Measurements from ENCODE around the gene FAM171A1.

FAM171A1 gene

DNA sequence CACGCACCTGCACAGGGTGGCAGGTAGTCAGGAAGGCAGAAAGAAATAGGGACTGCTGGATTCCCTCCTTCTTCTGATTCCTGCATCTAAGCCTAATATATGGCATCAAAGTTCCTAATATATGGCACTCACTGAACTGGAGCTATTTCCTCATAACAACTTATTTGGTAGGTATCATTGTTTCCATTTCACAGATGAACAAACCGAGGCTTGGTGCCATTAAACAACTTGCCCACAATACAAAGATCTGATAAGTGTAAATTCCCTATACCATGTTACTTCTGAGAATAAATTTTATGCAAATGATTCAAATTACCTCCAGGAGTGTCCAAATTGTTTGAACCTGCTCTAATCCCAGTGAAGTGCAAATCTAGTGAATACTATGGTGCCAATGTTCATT, 2.1 kb upstream of the FAM171A1 start:
- no peak for DNase-seq

DNA sequence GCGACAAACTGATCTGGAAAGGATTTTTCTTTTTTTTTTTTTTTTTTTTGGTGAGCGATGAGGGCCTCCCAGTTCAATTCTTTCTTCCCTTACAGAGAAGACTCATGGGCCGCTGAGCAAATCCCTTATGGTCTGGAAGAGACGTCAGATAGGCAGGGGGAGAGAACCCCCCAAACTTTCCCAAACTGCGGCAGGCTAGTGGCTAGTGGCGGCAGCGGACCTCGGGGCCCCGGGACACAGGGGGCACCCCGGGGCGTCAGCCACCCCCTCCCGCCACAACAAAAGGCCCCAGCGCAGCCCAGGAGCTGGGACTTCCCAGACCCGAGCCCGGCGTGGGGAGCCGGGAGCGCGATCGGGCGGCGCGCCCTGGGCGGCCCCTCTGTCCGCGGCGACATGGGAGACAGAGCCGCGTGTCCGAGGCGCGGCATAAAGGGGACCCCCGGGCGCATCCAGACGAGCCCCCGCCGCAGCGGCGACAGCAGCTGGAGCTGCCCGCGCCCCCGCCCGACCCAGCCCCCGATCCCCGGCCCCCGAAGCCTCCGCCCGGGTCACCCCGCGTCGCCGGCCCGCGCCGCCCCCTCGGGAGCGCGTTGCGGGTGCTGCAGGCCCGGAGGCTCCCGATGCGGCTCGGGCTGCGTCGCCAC, 755 bp downstream of the FAM171A1 start:
- no peak for DNase-seq

DNA sequence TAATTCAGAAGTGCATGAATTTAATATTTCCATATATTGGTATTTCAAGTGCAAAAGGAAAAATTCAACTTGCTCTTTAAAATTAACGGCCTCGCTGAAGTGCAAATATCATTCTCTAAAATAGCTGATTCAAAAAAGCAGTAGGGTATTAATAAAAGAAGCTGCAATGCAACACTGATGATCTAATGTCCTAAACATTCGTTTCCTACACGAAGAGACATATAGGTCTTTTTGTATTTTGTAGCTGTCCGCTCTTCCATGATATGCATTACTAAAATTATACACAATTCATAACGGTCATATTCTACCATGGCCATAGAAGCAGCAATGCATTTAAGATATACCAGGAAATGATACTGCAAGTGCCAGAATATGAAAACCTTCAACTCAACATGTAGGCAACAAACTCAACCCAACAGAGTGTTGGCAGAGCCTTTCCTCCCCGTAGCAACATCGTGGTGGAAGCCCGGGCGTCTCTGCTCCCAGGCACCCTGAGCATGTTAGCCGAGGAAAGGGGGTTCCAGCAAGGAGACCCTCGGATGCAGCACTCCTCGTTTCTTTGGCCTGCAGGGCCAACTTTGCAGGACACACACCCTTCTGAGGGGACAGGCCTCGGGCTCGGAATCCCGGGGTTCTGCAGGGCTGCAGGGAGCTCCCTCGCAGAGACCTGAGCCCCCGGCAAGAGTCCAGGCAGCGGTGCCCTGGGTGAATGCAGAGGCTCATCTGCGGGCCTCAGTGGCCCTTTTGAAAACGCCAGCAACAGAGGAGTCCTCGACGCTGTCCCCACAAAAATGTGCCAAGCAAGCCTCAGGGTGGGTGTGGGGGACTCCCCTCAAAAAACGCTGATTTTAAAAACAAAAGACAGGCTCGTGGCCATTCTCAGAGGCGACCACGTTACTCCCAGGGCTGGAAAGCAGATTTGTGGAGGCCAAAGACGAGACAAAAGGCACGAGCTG, 1.6 kb downstream of the FAM171A1 start:
- DNase-seq = peak; percentile 31

DNA sequence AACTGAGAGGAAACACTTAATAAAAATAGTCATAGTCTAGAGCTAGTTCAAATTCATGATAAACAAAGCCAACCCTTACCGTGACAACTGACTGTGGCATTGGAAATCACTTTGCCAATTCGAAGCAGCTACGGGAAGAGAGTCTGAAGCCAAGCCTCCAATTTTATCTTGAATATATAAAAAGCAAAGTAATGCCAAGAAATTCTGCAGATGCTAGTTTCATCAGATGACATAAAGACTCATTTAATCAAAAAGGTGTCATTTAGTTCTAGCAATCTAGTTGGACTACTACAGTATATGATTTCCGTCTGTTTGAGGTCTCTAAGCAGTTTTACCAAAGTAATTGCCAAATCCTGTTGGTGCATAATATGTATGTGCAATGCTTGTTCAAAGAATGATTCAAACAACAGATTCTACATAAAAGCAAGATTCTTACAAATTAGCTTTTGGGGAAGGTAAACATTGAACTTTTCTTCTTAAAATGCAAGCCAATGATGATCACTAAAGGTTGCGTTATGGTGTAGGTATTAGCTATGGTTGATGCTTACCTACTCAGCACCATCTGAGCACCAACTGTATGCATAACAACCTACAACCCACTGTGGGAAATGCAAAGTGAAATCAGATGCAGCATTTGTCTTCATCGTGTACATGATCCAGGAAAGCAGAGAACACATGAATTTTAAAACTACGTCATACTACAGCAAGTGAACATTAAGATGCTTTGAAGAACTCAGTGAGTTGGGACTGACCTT, 2.8 kb downstream of the FAM171A1 start:
- DNase-seq = no peak

DNA sequence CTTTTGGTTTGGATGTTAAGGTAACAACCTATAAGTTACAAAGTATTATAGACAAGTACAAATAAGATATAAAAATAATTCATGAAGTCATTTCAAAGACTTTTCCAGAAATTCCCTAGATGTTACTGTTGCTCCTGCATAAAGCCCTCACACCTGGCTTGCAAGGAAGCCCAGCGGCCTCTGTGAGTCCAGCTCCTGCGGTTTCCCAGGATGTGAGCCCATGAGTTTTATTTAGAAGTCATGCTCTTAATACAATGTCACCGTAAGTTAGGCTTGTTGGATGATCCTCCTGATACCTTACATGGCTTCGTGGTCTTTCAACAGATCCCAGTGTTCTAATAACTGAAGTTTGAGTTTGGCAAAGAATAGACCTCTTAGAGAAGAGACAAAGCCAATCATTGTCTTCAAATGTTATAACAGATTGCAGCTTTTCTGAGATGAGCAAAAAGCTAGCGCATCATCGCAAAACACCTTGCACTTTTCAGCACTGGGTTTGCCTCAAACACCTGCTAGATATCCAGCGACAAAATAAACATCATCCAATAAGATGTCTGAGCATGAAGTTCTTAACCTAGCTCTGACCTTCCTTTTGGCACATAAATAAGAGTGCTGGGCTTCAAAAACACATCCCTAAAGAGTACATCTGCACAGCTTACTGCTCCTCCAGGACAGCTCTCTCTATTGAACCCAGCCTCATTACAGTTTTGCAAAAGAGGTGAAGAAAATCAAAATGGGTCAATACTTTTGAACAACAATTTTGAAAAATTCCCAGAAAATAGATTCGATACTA, 3.6 kb downstream of the FAM171A1 start:
- DNase-seq = no peak

DNA sequence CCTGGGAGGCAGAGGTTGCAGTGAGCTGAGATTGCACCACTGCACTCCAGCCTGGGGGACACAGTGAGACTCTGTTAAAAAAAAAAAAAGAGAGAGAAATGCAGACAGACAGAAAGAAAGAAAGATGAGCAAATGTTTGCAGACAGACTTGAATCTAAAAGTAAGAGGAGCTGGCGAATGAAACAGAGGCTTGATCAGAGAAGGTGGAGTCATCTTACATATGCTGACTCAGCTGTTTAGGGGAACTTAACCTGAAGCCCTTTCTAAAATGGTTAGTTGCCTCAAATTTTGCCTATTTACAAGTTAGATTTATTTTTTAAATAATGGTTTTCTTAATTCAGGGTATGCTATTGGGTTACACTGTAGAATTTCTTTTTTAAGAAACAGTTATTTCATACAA, 5.4 kb downstream of the FAM171A1 start:
- DNase-seq = no peak

DNA sequence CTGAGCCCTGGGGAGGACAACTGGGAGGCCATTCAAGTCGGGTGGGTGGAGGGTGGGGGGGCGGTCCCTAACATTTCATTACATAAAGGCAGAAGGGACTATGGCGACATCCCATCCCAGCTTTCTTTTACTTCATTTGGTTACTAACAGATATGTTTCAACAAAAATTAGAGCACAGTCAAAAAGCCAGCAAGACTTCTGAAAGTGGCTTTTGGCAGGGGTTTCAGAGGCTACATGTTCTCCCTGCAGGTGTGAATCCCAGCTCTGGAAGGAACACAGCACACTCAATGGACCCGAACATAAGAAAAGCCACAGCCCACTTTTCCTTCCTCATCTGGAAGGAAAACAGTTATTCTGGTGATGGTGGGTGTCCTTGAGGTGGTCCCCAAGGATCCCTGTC, 7.1 kb downstream of the FAM171A1 start:
- DNase-seq = no peak

DNA sequence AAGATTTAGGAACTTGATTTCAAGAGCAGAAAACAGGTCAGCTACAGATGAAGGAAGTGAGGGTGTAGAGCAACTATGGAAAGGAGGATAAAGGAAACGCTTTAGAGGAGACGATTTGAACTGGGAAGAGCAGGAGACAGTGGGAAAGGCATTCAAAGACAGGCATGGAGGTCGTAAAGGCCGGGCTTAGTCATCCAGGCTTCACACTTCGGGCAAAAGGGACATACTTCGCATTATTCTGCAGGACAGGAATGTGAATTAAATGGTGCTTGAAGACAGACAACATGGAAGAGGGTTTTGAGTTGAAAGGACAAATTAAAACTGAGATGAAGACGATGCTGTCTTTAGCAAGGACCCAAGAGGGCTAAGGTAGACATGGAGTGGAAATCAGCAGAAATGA, 8.1 kb downstream of the FAM171A1 start:
- no peak for DNase-seq

DNA sequence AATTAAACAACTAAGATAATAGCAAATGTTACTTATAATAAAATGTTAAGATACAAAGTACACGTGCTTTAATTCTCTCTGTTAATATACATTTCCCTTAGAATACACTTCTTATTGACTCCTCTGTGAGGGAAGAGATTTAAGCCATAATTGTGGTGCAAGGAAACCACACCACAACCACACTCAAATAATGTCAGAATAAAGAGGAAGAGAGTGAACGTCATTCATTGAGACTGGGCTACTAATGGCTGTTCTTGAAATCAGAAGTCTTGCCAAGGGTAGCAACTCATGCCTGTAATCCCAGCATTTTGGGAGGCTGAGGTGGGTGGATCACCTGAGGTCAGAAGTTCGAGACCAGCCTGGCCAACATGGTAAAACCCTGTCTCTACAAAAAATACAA, 10.0 kb downstream of the FAM171A1 start:
- no peak for DNase-seq

DNA sequence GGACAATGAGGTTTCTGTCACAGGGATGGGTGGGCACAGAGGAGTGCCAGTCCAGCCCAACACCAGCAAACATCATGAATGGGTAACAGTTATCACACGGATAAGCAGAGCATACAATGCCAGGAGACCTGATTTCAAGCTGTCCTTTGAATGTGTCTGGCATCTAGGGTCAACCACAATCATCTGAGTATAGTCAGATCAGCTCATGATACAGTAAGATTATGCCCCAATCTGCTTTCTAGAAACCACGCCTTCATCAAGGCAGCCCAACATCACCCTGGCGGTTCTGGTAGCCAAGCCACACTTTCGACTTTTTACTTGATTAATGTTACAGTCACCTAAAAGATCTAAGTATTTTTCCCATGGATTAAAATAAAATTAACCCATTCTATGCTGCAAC, 10.5 kb downstream of the FAM171A1 start:
- no peak for DNase-seq

DNA sequence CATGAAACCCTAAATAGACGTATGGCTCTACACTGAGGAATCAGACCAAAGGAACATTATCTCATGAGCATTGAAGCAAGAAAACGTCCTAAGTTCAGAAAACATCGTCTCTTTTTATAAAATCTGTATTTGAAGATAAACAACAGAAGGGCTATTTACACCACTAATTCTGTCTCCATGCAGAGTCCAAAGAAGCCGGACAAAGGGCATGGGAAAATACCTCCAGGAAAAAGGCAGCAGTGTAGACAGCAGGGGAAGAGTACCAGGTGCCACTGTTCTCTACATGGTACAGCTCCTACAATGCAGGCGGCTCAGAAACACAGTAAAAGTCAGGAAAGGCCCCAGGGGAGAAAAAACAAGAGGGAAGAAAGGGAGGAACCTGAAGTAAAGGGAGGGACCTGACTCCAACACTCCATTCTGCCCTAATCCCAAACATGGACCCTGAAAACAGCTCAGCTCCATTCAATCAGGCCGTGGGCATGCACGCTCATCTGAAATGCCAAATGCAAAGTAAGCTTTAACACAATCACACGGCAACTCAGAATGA, 17.5 kb downstream of the FAM171A1 start:
- no peak for DNase-seq

DNA sequence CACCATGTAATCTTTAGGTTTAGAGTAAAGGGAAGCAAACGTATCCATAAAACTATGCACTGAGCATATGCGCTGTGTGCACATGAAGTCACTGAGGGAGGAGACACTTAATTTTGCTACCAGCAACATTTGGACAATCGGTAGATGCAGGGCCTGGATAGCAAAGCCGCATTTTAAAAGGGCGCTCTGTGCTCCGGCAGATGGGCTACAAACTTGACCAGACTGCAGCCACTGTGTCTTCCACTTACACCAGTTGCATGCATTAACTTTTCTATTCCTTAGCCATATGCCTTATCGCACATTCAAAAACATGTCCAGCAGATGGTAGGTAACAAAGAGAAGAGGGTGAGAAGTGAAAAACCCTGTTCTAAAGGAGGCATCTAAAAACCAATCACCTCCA, 18.3 kb downstream of the FAM171A1 start:
- DNase-seq = no peak

DNA sequence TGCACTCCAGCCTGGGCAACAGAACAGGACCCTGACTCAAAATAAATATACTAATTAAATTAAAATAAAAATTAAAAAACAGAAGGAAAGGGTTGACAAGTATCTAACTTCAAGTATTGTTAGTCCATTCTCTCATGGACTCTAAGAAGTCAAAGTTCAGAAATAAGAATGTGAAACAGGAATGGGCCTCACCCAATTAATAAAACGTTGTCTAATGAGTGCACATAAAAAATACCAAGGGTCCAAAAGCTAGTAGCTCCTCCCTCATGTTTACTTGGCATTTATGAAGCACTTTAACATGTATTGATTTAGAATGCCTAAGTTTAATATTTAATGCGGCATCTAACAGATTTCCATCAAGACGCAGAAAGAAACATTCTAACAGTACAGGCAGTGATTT, 18.9 kb downstream of the FAM171A1 start:
- DNase-seq = no peak

DNA sequence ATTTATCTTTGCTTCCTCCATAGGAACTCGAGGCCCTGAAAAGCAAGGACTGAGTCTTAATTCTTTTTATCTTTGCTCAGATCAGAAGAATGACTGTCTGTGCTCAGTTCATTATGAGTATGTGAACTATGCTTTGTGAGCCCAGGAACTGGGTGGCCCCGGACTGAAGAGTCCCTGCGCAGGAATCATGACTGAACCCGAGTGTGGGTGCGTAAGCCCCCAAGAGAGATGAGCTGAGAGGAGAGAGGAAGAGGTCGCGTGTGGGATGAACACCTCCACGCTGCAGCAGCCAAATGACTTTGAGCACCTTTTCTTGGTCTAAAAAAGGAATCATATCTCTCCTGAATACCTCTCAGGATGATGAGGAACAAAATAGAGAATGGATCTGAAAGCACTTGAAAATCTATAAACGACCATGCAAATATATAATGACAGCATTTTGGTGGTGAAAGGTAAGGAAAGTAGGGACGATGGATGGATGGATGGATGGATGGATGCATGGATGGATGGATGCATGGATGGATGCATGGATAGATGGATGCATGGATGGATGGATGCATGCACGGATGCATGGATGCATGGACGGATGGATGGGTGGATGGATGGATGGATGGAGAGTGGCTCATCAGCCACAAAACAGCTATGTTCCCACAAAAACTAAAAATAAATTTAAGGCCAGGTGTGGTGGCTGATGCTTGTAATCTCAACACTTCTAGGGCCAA, 19.8 kb downstream of the FAM171A1 start:
- DNase-seq = no peak

DNA sequence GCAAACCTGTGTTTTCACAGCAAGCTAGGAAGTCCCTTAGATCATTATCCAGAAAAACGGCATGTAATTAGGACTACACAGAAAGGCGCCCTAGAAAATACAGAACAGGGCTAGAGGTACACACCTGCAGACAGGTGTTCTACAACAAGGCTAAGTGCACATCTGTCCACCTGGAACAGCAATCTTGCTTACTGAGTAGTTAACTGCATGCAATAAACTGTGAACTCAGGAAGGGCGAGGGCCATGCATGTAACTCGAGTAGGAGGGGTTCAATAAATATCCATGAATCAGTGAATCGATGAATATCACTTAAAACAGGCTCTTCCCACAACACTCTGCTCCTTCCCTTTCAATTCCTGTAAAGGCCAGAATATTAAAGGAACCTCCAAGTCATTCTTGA, 22.0 kb downstream of the FAM171A1 start:
- DNase-seq = no peak

DNA sequence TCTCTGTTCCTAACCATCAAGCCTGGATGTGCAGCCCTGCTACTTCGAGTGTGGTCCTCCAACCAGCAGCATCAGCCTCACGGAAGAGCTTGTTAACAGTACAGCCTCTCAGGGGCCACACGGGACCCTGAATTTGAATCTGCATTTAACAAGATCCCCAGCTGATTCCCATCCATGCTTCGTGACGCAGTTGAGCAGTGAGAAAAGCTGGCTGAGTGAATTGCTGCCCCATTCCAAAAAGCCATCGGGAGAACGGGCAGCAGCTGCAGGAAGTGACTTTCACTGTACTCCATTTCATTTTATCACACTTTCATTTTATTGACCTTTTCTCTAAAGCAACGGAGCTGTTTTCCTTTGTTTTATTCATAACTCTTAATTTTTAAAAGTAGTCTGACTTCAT, 22.5 kb downstream of the FAM171A1 start:
- no peak for DNase-seq

DNA sequence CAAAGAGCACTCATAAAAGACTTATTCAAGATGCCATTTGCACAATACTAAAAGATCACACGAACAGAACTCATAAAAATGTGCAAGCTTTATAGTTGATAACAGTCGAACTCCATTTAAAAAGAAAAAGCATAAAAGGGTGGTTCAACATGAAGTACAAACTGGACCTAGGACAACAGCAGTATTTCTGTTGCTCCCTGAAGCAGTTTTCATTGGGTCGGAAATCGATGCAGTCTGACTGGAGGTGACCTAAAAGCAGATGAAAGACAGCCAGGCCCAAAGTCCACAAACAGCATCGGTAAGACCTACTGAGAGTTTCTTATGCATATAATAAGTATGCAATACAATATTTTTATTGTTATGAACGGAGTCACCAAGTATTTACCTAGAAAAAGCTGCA, 23.9 kb downstream of the FAM171A1 start:
- DNase-seq = no peak

DNA sequence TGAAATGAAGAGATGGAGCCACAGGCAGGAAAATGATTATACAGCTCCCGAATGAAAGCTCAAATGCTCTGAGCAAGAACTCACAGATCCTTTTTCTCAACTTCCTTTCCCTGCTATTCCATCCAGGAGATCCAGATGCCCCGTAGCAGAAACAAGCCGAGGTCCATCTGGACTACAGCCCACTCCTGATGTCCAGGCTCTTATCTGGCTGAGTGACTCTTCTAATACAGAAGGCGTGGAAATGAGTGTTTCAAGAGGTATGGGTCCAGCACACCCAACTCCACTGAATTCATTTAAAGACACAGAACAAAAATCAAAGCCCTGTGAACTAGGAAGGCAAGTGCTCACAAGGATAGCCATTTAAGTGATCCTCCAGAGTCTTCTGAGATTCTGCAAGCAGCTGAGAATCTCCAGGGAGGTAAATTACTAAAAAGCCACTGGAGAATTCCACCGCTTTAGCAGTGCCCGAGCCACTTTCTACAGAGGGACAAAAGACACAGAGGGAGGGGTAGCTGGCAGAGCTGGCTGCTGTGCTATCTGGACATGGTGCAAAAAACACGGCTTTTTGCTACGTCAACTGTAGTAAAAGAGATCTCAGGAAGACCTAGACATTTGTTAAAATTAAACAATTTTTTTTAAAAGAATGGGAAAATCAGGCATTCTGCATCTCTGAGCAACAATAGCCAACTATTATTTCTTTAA, 24.5 kb downstream of the FAM171A1 start:
- peak; percentile 30 for DNase-seq

DNA sequence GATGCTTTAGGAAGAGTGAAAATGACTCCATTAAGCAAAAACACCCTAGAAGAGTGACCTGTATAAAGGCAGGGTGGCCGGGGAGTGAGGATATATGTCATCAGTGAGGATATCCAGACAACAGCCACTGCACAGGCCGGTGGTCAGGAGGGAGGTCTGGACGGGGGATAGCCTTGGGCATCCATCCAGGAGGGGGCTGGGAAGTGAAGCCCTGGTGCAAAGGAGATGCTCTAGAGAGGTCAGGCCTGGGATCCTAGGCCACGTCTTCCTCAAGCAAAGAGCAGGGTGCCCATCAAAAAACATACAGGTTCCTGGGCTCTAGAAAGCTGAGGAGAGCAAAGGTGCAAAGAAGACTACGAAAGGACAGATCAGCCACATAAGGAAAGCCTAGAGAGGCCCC, 25.6 kb downstream of the FAM171A1 start:
- no peak for DNase-seq

DNA sequence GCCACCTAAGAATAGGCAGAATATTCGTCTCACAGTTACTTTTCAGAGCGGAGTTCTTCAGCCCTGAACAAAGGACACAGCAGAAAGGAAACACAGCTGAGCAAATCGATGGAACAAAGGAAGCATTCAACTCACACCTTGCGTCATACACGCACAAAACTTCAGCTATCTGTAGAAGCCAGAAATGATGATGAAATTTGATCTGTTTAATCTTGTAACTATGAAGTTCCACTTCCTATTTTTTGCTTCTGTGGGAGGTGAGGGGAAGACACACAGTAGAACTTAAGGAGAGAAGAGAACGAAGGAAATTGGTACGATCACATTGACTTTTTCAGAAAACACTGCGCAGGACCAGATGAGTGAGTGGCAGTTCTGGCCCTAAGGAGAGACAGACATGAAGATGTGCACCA, 26.2 kb downstream of the FAM171A1 start:
- peak; percentile 78 for DNase-seq

DNA sequence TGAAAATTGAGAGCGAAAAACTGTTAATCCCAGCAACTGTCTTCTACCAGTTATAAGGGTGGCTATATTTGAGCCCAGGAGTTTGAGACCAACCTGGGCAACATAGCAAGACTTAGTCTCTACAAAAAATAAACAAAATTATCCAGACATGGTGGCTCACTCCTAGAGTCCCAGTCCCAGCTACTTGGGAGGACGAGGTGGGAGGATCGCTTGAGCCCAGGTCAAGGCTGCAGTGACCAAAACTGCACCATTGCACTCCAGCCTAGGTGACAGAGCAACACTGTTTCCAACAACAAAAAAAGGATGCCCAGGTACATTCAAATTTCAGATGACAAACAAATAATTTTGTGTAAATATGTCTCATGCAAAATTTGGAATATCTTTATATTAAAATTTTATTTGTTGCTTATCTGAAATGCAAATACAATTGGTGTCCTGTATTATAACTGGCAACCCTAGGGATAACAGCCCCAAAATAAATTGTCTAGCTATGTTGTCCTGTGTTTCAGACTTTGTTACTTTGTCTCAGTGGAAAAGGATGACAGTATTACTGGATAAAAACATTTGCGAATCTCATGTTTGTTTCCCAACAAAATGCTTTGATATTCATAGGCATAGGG, 26.7 kb downstream of the FAM171A1 start:
- no peak for DNase-seq

Measured in midbrain (tissue), 1 donor.